Keratinocyte (primary cell): Measurements from ENCODE around the gene SPATA9. TPM values are rescaled to one million over a fixed set of nuclear protein-coding genes. Genes with fewer than 3 reads are reported as not detected.
A peak's percentile ranks its signal among the peaks of the same experiment; 100 is the strongest.

Source experiments
- DNase-seq: peaks from one replicate; pipeline ENCODE4 v3.0.0-alpha.2; 2011; ENCODE audit warnings: low read depth, missing footprints, low spot score
- FAIRE-seq: peaks from 2 replicates; lab custom pipeline; 2011; peaks lifted over from hg19 to GRCh38; lab: Jason Lieb, UNC
- H2AFZ ChIP-seq: 2 replicates; pipeline ENCODE4 v1.6.0; 2012; ENCODE audit warnings: low read length, control low read depth, inconsistent platforms; ENCODE audit not compliant: control insufficient read depth
- H3K27ac ChIP-seq: 2 replicates; pipeline ENCODE4 v1.5.1; 2011; ENCODE audit warnings: low read length; ENCODE audit not compliant: control insufficient read depth, insufficient read depth
- H3K27me3 ChIP-seq: 3 replicates; pipeline ENCODE4 v1.6.0; 2011; ENCODE audit warnings: low read length; ENCODE audit not compliant: control insufficient read depth, insufficient read depth; ENCODE audit errors: extremely low read depth
- H3K36me3 ChIP-seq, 2 experiments: 2 replicates in 1 of 2; 3 replicates in 1 of 2; pipeline ENCODE4 v1.5.1; 2011; ENCODE audit warnings: low read length in 2 of 2, mild to moderate bottlenecking in 1 of 2; ENCODE audit not compliant: control insufficient read depth in 2 of 2, insufficient read depth in 2 of 2; ENCODE audit errors: extremely low read depth in 1 of 2
- H3K4me1 ChIP-seq: 3 replicates; pipeline ENCODE4 v1.5.1; 2011; ENCODE audit warnings: low read length; ENCODE audit not compliant: control insufficient read depth, insufficient read depth; ENCODE audit errors: extremely low read depth
- H3K4me2 ChIP-seq: 3 replicates; pipeline ENCODE4 v1.6.0; 2011; ENCODE audit warnings: low read depth, low read length; ENCODE audit not compliant: control insufficient read depth, insufficient read depth; ENCODE audit errors: extremely low read depth
- H3K4me3 ChIP-seq, 3 experiments: fragments of 200-600 bp in 1 of 3; sonication (generic) in 1 of 3; 2 replicates in 2 of 3; 3 replicates in 1 of 3; pipeline ENCODE4 v1.5.1; 2011 to 2016; ENCODE audit warnings: low read length in 3 of 3, mild to moderate bottlenecking in 3 of 3, control low read depth in 2 of 3, inconsistent platforms in 1 of 3, low read depth in 1 of 3, mixed read lengths in 1 of 3, mixed run types in 1 of 3, moderate library complexity in 1 of 3; ENCODE audit not compliant: control insufficient read depth in 2 of 3, insufficient read depth in 2 of 3; ENCODE audit errors: extremely low read depth in 1 of 3
- H3K79me2 ChIP-seq: 2 replicates; pipeline ENCODE4 v1.6.0; 2012; ENCODE audit warnings: low read length; ENCODE audit not compliant: control insufficient read depth, insufficient read depth
- H3K9ac ChIP-seq: 3 replicates; pipeline ENCODE4 v1.6.0; 2011; ENCODE audit warnings: low read length; ENCODE audit not compliant: control insufficient read depth, insufficient read depth; ENCODE audit errors: extremely low read depth
- H3K9me1 ChIP-seq: 3 replicates; pipeline ENCODE4 v1.6.0; 2011; ENCODE audit warnings: low read length; ENCODE audit not compliant: control insufficient read depth, insufficient read depth; ENCODE audit errors: extremely low read depth
- H3K9me3 ChIP-seq: 2 replicates; pipeline ENCODE4 v1.5.1; 2012; ENCODE audit warnings: low read depth, low read length; ENCODE audit not compliant: control insufficient read depth
- H4K20me1 ChIP-seq: 3 replicates; pipeline ENCODE4 v1.6.0; 2011; ENCODE audit warnings: low read length; ENCODE audit not compliant: control insufficient read depth, insufficient read depth; ENCODE audit errors: extremely low read depth
- CTCF ChIP-seq, 3 experiments: IDR thresholded peaks in 1 of 3; conservative IDR thresholded peaks in 1 of 3; optimal IDR thresholded peaks in 1 of 3; 2 replicates in 2 of 3; 3 replicates in 1 of 3; pipeline versions ENCODE3 to v1.5.1; 2011; ENCODE audit warnings: low read length in 3 of 3, mild to moderate bottlenecking in 3 of 3, moderate library complexity in 2 of 3, control low read depth in 1 of 3, inconsistent platforms in 1 of 3; ENCODE audit not compliant: insufficient read depth in 2 of 3; ENCODE audit errors: extremely low read depth in 1 of 3
- EZH2 ChIP-seq: IDR thresholded peaks from one replicate; pipeline ENCODE4 v1.6.1; 2012; ENCODE audit warnings: inconsistent platforms, mild to moderate bottlenecking, low read length, moderate library complexity
- dilution Hi-C: fragments of 300-500 bp; cut with MboI; formaldehyde crosslinking; loops from one replicate; pipeline ENCODE4 v1.7.0; 2020; ENCODE audit warnings: low sequenced_read_pairs; ENCODE audit not compliant: extremely low pct_ligation_motif_present
- polyA plus RNA-seq, 5 experiments: library from polyadenylated mRNA; depleted of rRNA in 3 of 5; stranded (reverse) in 3 of 5; stranded (forward) in 1 of 5; unstranded in 1 of 5; fragments of >200 nt; gene quantifications; 1 replicate in 1 of 5; 2 replicates in 3 of 5; 3 replicates in 1 of 5; pipeline versions ENCODE4 v1.2.1 to v1.2.3, GENCODE V29; 2011 to 2012; ENCODE audit warnings: missing spikeins in 2 of 5, low read depth in 1 of 5, low replicate concordance in 1 of 5

SPATA9 gene
- polyA plus RNA-seq, 1 donor (not counting 4 experiments of a cell fraction or from before 2014, with no cell fraction given), result not detected

- no peaks in the 10 kb centered on the region for H4K20me1 ChIP-seq
- H3K4me2 ChIP-seq, result no peak overlapping the region
- no peaks in the 10 kb centered on the region for H3K27me3 ChIP-seq
- H3K79me2 ChIP-seq, result no peaks in the 10 kb centered on the region
- no peaks in the 10 kb centered on the region for H3K9me1 ChIP-seq
- dilution Hi-C loops, result no loop called here
- peaks cover 13% of the 10 kb centered on the region for H3K4me1 ChIP-seq
- no peaks in the 10 kb centered on the region for H3K9me3 ChIP-seq
- no peak overlapping the region for H3K4me3 ChIP-seq
- H3K36me3 ChIP-seq, result no peaks in the 10 kb centered on the region
- TF ChIP-seq EZH2, result no peak
- no peak for TF ChIP-seq CTCF (optimal IDR thresholded peaks at IDR 0.05 in 1 of 3, IDR thresholded peaks at IDR 0.05 in 1 of 3, conservative IDR thresholded peaks at IDR 0.05 in 1 of 3; ENCODE audit: extremely low read depth in 1 of 3, insufficient read depth in 2 of 3, low read length in 3 of 3)
- peak; percentile 49 for FAIRE-seq
- no peak overlapping the region for H3K9ac ChIP-seq
- DNase-seq, result no peak
- H2AFZ ChIP-seq, result no peak overlapping the region
- H3K27ac ChIP-seq, result no peak overlapping the region
Measured at GRCh38 chr5:95718203-95718602, 35.4 kb upstream of the SPATA9 start.

- no peak overlapping the region for H3K9ac ChIP-seq
- H3K9me3 ChIP-seq, result no peaks in the 10 kb centered on the region
- no peaks in the 10 kb centered on the region for H3K36me3 ChIP-seq
- no peaks in the 10 kb centered on the region for H3K27me3 ChIP-seq
- no peak overlapping the region for H3K27ac ChIP-seq
- no peak for DNase-seq
- H3K9me1 ChIP-seq, result no peaks in the 10 kb centered on the region
- FAIRE-seq, result no peak
- no peak overlapping the region for H2AFZ ChIP-seq
- peaks cover 19% of the 10 kb centered on the region for H3K4me1 ChIP-seq
- TF ChIP-seq CTCF (optimal IDR thresholded peaks at IDR 0.05 in 1 of 3, IDR thresholded peaks at IDR 0.05 in 1 of 3, conservative IDR thresholded peaks at IDR 0.05 in 1 of 3; ENCODE audit: extremely low read depth in 1 of 3, insufficient read depth in 2 of 3, low read length in 3 of 3) (no peak), EZH2 (no peak)
- H3K4me2 ChIP-seq, result no peak overlapping the region
- H3K79me2 ChIP-seq, result no peaks in the 10 kb centered on the region
- H4K20me1 ChIP-seq, result no peaks in the 10 kb centered on the region
- dilution Hi-C loops, result no loop called here
- H3K4me3 ChIP-seq, result no peak overlapping the region
Measured at GRCh38 chr5:95717439-95717838, 34.6 kb upstream of the SPATA9 start.
